GM19324 (cell line): ENCODE results near the gene CGB8.
"Not testable (repeated sequence)": the region's sequence is repeated elsewhere in the genome, so short reads cannot be mapped to it uniquely, and the experiment has no call there.

ENCODE experiments used
- ATAC-seq: cut with Tn5 transposase; IDR thresholded peaks from one replicate; pipeline ENCODE4 v1.9.1; 2021; ENCODE audit warnings: mild to moderate bottlenecking, moderate library complexity; ENCODE audit not compliant: unreplicated experiment, low FRiP score

Gene CGB8

DNA sequence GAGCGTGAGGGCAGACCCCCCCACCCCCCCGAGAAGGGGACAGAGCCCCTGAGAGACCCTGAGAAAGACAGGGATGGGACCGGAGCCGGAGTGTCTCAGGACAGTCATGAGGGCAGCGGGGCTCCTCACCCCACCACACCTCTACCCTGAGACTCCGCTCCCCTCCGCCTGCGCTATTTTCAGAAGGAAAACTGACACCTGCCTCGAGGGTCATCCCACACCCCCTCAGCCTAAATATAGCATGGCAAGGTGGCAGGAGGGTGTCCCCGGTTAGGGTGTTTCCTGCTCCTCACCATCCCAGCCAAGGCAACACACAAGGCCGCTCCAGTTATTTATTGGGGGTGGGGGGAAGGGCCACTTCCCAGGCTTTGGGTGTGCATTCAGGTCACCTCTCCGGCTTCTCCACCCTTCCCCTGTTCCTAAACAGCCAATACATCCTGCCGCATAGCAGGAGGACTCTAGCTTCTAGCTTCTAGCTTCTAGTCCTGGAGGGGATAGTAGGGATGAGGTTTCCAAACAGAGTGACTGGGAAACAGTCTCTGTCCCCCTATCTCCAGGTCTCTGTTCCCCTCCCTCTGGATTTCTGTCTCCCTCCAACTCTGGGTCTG lies 17.1 kb upstream of the CGB8 start:
- no peak for ATAC-seq

DNA sequence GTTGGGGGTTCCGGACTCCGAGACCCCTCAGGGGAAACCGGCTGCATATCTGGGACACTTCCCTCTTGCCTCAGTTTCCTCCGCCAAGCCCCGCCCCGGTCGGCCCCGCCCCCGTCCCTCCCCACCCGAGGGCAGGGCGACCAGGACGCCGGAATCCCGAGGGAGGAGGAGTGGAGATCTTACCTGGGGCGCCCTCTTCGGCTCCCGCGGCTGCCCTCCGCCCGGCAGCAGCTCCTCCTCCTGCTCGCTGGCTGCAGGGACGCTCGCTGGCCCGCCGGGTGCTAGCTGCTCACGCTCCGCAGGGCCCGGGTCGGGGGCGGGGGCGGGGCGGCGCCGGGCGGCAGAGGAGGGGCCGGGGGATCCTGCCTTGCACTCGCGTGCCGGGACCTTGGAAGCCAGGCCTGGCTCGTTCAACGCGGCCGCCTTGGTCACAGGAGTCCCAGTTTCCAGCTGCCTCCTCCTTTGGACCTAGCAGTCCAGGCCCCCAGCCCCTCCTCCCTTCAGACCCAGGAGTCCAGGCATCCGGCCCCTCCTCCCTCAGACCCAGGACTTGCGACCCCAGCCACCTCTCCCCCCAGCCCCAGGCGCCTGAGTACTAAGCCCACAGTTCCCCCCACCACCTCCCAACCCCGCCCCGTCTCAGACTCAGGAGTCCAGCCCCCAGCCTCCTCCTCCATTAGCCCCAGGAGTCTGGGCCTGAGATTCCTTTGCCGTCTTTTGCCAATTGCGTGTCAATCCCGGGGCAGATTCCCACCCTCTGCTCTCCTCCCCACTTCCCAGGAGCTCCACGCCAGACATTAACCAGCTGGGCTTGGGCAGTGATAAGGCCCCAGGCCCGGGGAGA lies 16.1 kb upstream of the CGB8 start, which contains the start of gene NTF4:
Gene NTF4, minus strand, starts transcription at position 51 of the 844 bp plus-strand sequence. CDS start 2,821 bp downstream, outside the sequence.
- ATAC-seq, result no peak

DNA sequence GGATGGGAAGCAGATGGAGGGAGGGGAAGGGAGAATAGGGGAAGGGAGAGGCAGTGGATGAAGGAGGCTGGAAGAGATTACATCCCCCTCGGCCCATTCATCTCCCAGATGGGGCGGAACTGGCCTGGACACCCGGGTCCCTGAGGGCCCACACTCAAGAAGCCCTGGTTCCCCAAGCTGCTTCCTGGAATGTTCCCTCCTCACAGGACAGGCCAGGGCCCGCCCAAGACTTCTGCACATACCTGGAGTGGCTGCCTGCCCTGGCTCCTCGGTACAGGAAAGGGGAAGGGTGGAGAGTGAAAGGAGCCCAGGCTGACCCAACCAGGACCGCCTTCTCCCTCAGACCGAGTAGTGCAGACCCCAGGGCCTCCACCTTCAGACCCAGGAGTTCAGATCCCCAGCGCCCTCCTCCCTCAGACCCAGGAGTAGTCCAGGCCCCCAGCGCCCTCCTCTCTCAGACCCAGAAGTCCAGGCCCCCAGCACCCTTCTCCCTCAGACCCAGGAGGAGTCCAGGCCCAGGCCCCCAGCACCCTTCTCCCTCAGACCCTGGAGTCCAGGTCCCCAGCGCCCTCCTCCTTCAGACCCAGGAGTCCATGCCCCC lies 15.2 kb upstream of the CGB8 start:
- no peak for ATAC-seq

DNA sequence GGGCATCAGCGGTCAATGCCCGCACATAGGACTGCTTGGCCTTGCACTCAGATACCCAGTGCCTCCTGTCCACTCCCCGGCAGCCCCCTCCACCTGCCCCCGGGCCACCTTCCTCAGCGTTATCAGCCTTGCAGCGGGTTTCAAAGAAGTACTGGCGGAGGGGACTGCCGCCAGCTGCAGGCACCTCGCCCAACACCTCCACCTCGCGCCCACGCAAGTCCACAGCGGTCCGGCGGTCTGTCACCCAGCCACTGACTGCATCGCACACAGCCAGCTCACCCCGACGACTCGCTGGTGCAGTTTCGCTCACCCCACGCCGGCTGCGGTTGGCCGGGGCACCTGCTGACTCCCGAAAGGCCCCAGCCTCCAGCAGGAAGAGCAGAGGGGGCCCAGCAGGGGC lies 12.5 kb upstream of the CGB8 start:
- ATAC-seq, result no peak

DNA sequence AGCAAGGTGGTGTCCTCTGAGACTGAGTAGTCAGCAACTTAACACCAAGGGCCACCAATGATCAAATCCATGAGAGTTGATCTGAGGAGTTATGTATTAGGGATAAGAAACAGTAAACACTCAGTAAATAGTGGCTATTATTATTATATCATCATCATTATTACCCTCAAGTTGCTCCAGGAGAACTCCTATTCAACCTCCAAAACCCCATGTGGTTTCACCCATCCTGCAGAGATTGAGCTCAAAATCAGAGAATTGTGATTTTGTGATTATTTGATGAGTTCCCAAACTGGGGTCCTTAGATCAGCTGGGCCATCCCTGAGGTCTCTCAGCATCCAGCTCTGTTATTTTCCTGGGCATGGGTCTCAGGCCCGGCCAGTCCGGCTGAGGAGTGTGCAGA lies 12.1 kb upstream of the CGB8 start:
- ATAC-seq, result no peak

DNA sequence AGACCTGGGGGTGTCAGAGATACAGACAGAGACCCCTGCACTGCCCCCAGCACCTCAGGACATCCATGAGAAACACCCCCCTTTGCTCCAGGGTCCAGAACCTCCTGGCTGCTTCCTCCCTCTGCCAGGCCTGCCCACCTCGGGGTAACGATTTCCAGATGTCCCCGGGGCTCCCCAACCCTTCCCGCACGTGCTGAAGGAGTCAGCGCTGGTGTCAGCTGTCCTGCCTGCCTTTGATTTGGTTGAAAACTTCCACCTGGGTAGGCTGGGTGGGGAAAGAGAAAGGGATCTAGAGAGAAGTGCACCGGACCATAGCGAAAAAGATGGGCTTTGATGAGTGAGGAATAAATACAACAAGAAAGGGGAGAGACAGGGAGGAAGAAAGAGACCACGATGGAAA lies 10.1 kb upstream of the CGB8 start:
- no peak for ATAC-seq

DNA sequence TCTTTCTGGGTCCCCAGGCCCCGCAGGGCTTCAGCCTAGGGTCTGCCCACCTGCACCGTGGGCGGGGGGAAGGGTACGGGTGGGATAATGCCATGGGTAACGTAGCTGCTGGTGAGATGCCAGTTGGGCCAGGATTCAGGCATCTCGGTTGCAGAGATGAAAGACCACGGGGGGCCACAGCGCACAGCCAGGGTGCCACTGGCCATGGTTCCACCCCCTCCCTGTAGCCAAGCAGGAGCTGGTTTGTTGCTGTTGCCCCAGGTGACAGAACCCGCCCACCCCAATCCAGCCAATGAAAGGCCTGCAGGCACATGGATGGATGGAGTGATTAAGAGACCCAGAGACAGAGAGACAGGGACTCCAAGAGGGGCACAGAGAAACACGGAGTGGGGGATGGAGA lies 9.7 kb upstream of the CGB8 start:
- no peak for ATAC-seq

DNA sequence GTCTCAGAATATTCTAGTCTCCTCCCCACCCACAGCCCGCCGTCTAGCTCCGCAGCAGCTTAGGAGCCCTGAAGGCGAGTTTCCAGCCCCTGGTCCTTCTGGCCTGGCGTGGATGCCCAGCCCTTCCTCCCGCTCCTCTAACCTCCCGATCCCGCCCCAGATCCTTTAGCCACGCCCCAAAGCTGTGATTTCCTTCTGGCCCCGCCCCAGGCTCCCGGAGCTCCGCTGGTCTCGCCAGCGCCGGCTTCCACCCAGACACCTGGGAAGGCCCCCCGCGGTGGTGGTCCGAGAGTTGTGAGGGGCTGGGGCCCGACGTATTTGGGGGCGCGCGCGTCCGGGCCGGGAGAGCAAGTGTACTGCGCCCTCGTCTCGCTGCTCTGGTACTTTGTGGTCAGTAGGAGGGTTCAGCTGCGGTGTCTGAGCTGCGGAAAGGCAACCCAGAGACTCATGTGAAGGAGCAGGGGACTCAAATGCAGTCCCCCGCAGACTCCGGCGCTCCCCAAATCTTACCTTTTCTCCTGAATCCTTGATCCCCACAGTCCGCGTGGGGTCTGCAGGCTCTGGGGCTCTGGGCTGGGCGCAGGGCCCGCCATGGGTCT lies 8.8 kb upstream of the CGB8 start, which contains the start of gene CGB7:
Gene CGB7, minus strand, starts transcription at position 114 of the 599 bp plus-strand sequence. CDS start 2,374 bp downstream, outside the sequence.
- no peak for ATAC-seq

DNA sequence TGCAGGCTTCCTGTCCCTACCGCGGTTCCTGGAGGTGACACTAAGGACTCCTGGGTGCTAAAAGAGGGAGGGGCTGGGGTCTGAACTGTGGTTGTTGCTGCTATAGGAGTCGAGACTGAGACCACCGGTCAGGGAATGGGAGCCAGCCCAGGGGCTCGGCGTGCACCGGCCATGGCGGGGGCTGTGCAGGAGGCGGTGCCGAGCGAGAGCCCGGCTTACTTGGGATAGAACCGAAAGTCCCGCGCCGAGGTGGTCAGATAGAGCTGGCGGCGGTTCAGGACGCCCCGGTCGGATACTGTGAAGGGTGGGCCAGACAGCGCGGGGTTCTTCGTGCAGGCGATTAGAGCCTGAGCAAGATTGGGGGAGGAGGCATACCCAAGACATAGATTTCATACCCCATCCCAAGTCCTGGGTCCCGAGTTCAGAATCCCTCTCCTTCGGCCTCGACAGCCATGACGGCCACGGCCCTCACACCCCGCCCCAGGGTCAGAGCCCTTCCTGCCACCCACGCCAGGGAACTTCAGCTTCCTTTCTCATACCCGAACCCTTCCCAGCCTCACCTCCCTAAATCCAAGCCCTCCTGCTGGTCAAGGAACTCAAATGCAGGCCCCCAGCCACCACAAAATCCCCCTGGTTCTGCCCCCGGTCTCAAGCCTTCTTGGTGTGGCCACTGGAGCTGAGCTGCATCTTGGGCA lies 8.1 kb upstream of the CGB8 start:
- ATAC-seq, result not testable (repeated sequence)

DNA sequence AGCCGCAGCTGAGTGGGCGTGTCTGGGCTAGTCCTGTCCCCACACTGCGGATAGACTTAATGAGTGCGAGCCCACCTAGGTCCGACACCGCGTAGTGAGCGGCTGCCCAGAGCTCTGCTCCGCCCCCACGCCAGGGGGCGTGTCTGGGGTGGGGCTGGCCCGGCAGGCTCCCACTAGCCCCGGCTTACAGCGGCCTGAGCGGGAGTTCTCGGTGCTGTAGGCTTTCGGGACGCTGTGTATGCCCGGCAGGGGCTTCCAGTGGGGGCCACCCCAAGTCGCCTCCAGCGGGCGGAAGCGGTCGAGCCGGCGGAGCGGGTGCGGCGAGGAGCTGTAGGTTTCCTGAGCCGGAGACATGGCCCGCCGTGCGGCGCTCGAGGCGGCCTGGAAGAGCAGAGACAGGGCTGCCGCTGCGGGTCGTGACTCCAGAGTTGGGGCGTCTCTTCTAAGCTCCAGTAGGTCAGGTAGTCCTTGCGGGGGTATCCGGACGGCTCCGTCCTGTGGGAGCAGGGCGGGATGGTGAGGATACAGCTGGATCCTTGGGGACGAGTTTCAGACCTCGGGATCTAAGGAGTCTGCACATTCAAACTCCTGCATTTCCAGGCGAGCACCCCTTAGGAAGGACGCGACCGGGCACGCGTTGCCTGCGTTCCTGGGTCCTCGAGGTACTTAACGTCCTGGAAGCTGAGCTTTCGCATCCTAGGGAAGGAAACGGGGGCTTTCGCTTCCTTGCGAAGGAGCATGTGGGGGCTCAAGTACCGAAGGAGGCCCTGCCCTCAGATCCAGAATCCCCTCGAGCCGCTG lies 7.4 kb upstream of the CGB8 start:
- no peak for ATAC-seq

DNA sequence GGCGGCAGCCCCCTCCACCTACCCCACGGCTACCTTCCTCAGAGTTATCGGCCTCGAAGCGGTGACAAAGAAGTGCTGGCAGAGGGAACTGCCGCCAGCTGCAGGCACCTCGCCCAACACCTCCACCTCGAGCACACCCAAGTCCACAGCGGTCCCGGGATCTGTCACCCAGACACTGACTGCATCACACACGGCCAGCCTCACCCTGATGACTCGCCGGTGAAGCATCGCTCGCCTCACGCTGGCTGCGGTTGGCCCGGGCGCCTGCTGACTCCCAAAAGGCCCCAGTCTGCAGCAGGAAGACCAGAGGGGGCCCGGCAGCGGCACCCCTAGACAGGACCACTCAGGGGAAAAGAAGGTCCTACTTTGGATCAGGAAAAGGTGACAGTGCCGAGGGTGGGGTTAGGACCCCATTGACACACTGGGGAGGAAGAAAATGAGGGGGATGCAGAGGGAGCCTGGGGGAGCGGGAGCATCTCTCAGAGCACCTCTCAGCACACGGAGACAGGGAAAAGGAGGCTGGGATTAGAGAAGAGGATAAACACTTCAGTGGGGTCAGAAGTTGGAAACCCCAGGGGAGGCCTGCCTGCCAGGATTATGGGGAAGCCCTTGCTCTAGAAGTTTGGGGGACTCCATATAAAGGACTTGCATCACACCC lies 1.6 kb upstream of the CGB8 start:
- ATAC-seq, result not testable (repeated sequence)

DNA sequence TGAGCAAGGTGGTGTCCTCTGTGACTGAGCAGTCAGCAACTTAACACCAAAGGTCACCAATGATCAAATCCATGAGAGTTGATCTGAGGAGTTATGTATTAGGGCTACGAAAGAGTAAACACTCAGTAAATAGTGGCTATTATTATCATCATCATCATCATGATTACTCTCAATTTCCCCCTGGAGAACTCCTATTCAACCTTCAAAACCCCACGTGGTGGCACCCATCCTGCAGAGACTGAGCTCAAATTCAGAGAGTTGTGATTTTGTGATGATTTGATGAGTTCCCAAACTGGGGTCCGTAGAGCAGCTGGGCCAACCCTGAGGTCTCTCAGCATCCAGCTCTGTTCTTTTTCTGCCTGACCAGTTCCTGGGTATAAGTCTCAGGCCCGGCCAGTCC lies 923 bp upstream of the CGB8 start:
- not testable (repeated sequence) for ATAC-seq

DNA sequence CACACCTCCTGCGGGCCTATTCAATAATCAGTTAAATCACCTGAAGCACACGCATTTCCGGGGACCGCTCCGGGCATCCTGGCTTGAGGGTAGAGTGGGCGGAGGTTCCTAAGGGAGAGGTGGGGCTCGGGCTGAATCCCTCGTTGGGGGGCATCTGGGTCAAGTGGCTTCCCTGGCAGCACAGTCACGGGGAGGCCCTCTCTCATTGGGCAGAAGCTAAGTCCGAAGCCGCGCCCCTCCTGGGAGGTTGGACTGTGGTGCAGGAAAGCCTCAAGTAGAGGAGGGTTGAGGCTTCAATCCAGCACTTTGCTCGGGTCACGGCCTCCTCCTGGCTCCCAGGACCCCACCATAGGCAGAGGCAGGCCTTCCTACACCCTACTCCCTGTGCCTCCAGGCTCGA lies 5.4 kb downstream of the CGB8 start, which contains the start of gene CGB5:
Gene CGB5, plus strand, starts transcription at position 301 of the 400 bp plus-strand sequence. CDS start 362 bp downstream, outside the sequence.
- not testable (repeated sequence) for ATAC-seq

DNA sequence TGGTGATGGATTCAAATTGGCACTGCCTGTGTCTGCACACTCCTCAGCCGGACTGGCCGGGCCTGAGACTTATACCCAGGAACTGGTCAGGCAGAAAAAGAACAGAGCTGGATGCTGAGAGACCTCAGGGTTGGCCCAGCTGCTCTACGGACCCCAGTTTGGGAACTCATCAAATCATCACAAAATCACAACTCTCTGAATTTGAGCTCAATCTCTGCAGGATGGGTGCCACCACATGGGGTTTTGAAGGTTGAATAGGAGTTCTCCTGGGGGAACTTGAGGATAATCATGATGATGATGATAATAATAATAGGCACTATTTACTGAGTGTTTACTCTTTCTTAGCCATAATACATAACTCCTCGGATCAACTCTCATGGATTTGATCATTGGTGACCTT lies 6.2 kb downstream of the CGB8 start:
- ATAC-seq, result not testable (repeated sequence)

DNA sequence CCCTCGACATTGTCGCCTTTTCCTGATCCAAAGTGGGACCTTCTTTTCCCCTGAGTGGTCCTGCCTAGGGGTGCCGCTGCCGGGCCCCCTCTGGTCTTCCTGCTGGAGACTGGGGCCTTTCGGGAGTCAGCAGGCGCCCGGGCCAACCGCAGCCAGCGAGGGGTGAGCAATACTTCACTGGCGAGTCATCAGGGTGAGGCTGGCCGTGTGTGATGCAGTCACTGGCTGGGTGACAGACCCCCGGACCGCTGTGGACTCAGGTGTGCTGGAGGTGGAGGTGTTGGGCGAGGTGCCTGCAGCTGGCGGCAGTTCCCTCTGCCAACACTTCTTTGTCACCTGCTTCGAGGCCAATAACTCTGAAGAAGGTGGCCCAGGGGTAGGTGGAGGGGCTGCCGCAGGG lies 6.7 kb downstream of the CGB8 start:
- no peak for ATAC-seq

DNA sequence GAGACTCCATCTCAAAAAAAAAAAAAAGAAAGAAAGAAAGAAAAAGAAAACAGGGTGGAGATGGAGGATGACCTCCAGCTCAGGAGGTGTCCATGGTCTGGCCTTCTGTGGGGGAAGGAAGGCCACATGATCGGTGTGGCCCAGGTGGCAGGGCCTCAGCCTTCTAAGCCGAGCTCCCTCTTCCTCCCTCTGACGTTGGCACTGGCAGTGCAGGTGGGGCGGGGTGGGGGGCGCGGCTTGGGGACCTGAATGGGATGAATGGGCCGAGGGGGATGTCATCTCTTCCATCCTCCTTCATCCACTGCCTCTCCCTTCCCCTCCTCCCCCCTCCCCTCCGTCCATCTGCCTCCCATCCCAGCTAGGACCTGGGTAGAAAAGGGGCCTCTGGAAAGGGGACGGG lies 9.2 kb downstream of the CGB8 start:
- not testable (repeated sequence) for ATAC-seq

DNA sequence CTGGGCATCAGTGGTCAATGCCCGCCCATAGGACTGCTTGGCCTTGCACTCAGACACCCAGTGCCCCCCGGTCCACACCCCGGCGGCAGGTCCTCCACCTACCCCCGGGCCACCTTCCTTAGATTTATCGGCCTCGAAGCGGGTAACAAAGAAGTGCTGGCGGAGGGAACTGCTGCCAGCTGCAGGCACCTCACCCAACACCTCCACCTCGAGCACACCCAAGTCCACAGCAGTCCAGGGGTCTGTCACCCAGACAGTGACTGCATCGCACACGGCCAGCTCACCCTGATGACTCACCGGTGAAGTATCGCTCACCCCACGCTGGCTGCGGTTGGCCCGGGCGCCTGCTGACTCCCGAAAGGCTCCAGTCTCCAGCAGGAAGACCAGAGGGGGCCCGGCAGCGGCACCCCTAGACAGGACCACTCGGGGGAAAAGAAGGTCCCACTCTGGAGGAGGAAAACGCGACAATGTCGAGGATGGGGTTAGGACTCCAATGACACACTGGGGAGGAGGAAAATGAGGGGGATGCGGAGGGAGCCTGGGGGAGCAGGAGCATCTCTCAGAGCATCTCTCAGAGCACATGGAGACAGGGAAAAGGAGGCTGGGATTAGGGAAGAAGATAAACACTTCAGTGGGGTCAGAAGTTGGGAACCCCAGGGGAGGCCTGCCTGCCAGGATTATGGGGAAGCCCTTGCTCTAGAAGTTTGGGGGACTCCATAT lies 10.2 kb downstream of the CGB8 start:
- ATAC-seq, result not testable (repeated sequence)

DNA sequence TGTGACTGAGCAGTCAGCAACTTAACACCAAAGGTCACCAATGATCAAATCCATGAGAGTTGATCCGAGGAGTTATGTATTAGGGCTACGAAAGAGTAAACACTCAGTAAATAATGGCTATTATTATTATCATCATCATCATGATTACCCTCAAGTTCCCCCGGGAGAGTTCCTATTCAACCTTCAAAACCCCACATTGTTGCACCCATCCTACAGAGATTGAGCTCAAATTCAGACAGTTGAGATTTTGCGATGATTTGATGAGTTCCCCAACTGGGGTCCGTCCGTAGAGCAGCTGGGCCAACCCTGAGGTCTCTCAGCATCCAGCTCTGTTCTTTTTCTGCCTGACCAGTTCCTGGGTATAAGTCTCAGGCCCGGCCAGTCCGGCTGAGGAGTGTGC lies 10.8 kb downstream of the CGB8 start:
- not testable (repeated sequence) for ATAC-seq
